GM18519 (cell line): Measurements from ENCODE around the gene SOX6.

Source experiments
- ATAC-seq: cut with Tn5 transposase; IDR thresholded peaks from one replicate; pipeline ENCODE4 v1.9.1; 2021; ENCODE audit warnings: mild to moderate bottlenecking, moderate library complexity; ENCODE audit not compliant: unreplicated experiment, low FRiP score

SOX6 gene

DNA sequence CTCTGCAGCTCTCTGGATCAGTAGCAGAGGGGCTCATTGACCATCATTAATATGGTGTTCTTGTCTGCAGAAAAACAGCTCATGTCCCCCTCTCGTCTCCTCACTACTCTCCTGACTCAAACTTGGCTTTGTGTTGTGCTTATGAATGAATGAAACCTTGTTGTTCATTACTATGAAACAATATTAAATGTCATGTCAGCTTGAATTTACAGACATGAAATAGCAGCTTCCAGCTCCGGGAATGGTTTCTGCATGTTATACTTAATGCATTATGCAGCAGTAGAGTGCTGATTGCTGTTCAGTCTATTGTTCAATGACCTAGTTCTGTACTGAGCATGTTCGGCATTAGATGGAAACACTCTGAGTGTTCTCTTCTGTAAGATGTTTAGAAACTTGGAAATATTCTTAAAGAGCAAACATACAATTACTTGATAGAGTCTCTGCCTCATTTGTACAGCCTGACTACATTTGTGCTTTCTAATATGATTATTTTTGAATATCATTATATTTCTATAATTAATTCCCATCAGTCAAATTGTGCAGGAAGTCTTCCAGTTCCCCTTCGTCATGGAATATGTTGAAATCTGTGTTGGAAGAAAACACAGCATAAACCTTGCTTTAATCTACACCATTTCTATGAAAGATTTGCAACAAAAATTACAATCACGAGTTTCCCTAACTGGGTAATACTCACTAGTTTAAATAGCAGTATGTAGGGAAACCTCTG is 340.4 kb downstream of the SOX6 start:
- no peak for ATAC-seq

DNA sequence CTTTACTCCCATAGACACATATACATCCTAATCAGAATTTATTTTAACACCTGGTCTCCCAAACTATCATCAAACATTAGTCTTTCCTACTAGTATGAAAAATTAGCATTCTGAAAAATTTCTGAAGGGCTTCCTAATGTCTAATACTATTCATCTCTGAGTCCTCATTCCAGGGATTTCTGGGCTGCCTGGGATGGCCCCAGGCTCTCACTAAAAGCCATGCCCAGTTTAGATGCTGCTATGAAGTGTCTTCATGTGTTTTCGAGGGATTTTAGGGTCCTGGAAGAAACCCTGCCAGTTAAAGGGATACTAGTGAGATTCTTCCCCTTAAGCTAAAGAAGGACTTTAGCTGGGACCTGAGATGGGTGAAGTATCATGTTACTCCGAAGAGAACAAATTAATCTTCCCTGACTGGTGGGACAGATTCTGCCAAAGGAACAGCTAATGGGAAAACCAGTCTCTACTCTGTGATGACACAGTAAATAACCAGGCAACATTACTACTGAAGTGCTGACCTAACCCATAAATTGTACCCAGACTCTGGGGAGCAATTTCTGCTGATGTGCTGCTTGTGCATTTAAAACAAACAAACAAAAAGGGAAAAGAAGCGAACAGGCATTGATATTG is 342.6 kb downstream of the SOX6 start:
- ATAC-seq = no peak

DNA sequence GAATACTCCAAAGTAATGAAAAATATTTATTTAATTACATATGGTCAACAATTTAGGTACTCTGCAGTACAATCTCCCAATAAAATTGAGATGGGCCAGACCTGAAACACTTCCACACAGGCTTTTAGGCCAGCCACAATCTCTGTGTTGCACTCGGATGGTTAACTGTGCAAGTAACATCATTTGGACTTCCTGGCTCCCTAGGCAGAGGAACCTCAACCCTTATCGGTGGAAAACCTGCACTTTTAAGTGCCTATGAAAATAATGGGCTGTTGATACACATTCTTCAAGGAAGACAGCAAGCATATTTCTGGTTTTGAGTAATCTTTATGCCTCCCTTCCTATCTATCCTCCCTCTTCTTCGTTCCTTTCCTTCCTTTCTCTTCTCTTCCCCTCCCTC is 343.1 kb downstream of the SOX6 start:
- no peak for ATAC-seq

DNA sequence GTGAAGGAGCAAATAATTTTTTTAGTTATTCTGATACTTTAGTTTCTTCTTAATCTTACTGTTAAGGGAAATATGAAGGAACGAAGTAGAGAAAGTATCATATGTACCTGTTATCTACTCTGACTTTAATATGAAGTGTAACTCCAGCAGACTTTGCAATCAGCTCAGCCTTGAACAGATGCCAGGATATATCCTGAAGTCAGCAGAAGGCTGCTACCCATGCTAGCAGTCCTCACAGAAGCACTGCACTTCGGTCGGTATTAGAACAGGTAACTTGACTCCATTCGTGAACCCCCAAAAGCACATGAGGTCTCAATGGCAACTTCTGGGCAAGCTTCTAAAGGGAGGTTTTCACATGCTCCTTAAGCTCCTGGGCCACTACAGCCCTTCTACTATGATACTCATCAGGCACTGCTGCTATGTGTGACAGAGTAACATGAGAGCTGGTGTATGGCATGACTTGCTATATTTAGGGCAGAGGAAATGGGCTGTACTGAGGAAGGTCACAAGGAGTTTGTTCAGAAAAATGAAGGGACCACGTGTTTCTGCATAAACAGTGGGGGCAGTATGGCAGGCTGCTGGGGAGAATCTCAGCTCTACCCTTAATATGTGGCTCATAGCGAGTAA is 344.1 kb downstream of the SOX6 start:
- no peak for ATAC-seq

DNA sequence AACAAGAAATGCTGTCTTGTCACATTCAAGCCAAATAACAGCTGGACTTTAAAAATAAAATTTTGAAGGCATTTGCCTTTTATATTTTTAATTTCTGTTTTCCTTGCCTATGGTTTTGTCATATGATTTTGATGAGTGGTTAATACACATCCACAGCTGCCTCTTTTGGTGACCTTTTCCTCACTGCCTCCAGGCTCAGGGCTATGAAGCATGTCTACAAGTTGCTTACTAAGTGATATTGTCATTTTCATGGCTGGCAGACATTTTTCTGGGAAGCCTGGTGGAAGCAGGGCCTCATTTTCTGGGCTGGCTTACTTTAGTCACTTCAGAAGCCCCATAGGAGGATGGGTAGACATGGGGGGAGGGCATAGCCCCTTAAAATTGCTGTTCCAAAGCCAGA is 344.9 kb downstream of the SOX6 start:
- ATAC-seq = no peak

DNA sequence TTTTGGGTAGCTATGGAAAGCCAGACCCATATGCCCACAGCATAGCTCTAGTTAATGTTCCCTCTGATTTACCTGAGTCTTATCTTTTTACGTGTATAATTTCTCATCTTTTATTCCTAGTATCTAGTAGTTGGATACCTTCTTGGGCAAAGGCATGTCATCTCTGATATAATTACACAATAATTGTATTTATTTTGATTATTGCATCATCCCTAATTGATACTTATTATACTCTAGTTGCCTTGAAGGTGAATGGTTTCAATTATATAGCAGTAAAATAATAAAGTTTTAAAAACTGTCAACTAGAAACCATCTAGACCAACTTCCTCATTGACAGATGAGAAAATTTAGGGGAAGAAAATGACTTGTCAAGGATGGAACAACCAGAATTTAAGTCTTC is 347.3 kb downstream of the SOX6 start:
- no peak for ATAC-seq

DNA sequence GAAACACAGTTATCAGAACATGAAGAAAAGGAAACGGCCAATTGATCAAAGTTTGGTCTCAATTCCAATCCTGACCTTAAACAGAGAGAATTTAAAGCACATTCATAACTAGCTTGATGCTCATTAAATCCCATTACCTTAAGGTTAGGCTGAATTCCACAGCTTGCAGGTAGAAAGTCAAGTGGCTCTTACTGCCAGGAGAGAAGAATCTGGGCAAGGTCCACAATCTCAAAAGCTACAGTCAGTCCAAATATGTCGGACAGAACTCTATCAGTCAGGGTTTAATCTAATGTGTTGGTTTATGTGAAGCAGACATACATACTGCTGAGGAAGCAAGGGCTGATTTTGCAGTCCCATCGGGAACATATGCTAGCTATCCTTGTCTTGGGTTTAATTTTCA is 348.8 kb downstream of the SOX6 start:
- ATAC-seq = no peak

DNA sequence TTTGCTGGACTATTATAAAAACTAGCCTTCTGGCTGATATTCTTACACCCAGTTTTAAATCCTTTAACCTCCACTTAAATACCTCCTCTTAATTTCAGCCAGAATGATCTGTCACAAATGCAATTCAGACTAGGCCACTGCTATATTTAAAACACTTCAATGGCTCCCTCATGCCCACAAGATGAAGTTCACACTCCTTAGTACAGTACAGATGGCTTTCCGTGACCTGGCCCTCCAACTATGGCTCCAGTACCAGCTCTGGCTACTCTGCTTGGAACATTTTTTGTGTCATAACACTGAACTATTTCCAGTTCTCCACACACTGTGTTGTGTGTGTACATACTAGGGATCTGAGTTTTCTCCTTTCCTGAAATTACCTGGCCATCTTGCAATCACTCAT is 353.4 kb downstream of the SOX6 start:
- ATAC-seq = no peak

DNA sequence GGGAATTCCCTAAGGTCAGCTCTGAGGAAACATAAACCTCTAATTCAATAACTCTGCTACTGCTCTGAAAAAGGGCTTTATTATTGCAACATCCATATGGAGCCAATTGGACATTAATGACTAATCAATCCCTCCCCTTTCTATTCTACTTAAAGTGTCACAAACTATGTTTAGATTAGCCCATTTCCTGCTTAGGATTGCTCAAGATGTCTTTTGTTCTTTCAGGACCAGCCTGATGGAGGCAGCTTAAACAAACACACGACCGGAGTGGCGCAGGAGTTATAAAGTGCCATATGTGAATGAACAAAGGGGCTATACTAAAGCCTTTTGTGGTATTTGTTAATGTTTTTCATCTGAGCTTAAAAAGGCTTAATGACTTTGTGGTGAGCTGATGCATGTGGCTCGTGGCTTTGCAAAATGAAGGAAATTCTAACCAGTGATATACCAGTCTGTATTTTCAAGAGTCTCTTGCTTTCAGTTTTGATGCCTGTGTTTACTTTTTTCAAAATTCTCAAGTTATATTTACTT is 354.4 kb downstream of the SOX6 start:
- no peak for ATAC-seq

DNA sequence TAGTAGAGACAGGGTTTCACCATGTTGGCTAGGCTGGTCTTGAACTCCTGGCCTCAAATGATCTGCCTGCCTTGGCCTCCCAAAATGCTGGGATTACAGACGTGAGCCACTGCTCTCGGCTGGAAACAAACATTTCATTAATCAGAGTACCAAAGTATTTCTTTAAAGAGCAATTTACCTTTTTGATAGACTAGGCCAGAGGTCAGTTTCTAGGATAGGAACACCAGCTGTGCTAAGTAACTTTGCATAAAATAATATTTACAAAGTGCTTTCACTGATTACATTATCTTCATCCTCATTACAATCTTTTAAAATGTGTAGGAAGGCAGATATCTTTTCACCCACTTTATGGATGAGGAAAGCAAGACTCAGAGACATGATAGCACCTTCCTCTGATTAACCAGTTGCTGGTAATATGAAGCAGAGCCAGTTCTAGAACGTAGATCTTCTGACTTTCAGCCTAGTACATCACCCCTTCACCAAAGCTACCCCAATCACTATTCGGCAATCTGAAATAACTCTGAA is 355.2 kb downstream of the SOX6 start:
- no peak for ATAC-seq

DNA sequence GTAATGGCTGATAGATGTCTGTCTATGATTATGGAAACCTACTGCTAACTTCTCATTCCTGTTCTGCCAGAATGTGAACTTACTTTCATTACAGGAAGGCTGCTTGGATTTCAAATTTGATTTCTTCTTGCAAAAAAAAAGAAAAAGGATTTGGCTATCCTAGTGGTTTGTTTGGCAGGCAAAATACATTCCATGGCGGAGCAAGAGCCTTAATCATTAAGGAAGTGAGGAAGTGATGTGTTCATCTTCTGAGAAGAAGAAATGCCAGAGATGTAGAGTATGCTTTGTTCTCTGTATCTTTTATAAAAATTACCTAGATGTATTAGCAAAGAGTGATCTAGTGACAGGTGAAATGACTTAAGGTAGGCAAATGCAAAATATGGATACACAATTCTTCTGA is 356.3 kb downstream of the SOX6 start:
- no peak for ATAC-seq

DNA sequence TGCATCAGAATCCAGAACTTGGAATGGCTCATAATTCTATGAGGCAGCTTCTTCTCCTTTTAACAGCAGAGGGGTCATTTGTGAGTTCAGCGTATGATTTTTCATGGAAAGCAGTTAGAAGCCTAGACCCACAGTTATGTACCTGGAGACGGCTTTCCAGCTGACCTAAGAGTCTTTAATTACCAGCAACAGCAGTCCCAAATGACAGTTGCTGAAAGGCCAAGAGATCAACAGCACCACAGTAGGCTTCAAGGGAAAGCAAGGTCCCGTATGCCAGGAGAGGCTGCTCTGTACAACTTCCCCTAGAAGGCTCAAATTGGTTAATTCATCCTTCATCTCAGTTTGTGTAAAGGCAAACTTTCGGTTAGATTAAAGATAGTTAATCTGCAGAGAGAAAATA is 363.0 kb downstream of the SOX6 start:
- ATAC-seq = no peak

DNA sequence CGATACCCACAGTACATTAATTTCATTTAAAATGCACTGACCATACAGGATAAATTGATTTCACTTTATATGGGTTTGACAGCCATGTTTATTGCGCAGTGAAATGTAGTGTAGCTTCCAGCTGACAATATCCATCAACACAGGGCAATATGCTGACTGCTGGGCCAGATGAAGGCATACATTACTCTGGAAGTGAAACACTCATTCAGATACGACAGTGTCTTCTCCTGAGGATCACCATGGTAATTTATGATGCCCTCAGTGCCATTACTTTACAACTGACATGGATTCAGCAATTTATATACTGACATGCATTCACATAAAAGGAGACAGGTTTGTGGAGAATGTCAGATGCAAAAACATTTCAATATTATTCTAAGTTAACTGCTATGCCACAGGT is 365.1 kb downstream of the SOX6 start:
- ATAC-seq = no peak

DNA sequence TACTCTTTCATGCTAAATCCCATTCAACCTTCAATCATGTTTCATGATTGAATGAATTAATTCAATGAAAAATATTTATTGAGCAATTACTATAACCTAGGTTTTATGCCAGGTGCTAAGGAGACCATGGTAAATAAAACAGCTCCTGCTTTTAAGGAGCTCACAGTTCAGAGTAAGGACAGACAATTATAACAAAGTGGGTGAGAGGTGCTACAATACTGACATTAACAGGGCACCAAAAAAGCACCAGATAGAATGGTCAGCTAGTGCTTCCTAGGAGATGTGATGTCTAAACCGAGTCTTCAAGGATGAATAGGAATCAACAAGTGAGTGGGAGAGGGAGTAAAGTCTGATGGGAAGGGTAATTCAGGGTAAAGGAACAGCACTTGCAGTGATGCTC is 366.7 kb downstream of the SOX6 start:
- ATAC-seq = no peak

DNA sequence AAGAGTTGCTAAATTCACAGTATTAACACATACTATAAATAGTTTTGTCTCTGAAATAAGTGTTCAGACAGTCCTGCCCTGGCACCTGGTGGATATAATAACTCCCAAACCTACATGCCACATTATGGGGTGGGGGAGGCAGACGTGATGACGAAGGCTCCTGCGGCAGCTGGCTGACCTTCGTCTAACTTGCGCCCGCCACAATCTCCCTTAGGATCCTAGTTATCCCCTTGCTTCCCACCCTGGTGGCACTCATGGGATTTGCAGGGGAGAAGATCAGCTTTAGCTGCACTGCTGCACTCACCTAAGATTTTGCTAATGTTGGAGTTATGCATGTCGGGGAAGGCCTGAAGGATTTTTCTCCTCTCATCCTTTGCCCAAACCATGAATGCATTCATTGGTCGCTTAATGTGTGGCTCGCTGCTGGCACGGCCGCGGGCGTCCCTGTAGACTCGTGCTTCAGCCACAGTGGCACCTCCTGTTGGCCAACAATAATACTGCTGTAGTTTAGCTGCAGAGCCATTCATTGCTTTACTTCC is 367.6 kb downstream of the SOX6 start:
- ATAC-seq = no peak

DNA sequence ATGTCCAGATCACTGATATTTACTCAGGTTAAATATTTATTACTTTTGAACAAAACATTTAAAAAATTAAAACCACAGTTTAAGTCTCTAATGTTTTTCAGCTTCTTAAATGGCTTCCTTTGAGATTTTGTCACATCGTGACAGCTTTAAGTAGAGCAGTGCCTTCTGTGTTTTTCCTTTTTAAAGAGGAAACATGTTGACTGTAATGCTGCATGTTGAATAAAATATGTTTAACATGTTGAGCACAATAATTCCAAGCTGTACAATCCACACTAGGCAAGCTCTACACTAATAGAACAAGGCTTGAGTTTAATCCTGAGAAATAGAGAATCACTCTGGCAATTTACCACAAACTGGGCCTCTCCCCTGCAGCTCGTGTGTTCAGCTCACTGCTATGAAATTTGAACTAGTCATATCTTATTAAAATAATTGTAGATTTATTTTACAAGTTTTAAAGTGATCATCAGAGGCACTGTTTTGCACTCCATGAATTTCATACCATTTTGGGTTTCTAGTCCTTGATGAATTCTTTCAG is 368.3 kb downstream of the SOX6 start:
- ATAC-seq = no peak

DNA sequence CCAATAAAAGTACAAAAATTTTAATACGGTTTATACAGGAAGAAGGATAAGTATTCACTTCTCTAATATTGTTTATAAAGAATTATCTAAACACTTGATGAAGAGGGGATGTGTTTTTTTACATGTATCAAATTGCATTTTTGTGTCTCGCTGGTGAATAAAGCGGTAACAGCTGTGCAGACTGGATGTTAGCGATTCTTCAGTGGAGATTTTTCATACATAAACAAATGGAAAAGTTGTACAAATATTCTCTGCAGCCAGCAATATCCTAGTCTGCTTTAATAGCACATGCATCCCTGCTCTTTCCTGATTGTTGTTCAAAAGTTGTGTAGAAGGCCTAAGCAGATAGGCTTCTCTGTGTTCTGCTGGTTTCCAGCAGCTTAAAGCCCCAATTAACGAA is 369.3 kb downstream of the SOX6 start:
- no peak for ATAC-seq

DNA sequence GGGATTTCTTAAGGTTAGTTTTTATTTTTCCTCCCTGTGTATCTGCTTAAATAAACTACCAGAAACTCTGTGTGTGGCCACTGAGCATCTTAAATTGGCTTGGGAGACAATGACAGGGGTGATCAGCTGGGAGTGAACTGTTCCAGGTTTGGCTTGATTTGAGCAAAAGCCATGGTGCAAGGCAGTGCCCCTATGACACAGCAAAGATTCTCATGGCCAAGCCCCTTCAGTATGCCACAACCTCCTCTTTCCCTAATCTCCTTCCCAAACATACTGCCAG is 370.5 kb downstream of the SOX6 start:
- ATAC-seq = no peak

DNA sequence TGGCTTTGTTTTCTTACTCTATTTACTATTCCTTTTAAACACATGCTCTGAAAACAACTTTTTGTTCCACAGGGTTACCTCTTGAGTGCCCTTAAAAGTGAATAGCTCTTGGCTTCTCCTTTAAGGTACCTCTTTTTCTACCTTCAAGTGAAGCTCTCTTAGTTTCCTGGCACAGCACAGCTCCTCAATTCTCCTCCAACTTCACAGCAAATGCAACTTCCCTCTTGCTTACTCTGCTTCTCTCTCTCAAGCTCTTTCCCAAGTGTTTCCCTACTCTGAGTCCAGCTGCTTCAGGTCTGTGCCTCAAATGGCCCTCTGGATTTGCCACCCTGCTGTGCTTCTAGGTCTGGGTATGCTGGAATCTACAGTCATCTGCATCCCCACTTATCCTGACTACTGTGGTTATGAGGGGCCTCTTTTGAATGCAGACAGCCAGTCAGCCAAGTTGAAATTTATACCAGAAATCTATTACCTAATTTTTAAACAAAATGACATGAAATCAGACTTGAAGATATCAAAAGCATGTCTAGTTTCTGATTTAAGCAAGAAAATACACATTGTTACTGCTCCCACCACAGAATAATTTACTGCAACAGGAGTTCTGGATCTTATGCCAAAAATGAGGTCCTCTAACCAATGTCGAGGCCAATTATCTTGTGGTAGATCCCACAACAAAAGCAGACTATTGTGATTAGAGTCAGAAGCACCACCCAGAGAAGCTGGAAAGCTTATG is 371.1 kb downstream of the SOX6 start:
- ATAC-seq = no peak

DNA sequence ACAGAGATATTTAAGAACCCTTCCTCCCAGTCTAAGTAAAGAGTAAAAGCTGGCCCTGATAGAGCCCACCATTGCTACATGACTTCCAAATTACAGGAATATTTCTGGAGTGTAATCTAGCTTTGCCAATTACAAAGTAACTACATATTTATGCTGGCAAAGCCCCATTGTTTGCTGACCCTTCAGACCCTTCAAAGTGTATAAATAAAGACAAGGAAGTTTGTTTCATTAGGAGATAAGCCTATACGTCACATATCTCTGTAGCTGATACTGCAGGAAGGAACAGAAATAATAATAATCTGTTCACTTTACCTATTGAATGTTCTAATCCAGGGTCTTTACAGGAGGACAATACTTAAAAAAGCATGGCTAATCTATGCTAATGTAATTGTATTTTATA is 375.1 kb downstream of the SOX6 start:
- no peak for ATAC-seq

DNA sequence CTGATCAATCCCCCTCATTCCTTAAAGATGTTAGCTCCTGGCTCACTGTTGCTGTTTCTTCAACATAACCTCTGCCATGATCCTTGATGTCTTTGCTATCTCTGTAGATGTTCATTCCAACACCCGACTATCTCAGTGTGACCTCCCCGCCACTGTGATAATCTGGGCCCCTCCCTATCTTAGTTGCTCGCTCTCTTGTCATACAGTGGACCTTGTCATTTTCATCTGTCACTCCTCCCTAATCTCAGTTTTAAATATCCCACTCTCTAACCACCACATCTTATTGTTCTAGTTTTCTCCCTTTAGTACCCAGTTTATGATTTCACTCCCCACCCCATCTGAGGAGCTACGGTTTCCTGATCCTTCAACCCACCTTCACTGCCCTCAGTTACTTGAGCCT is 379.2 kb downstream of the SOX6 start:
- ATAC-seq = no peak
